ENCODE results near the gene CUEDC1. TPM values are rescaled to one million over a fixed set of nuclear protein-coding genes. Genes with fewer than 3 reads are reported as not detected.

CUEDC1 gene
- total and polyA plus RNA-seq, 2 of the 4 experiments (the other 2 are of a cell fraction) = 4.1 to 21.2 TPM

DNA sequence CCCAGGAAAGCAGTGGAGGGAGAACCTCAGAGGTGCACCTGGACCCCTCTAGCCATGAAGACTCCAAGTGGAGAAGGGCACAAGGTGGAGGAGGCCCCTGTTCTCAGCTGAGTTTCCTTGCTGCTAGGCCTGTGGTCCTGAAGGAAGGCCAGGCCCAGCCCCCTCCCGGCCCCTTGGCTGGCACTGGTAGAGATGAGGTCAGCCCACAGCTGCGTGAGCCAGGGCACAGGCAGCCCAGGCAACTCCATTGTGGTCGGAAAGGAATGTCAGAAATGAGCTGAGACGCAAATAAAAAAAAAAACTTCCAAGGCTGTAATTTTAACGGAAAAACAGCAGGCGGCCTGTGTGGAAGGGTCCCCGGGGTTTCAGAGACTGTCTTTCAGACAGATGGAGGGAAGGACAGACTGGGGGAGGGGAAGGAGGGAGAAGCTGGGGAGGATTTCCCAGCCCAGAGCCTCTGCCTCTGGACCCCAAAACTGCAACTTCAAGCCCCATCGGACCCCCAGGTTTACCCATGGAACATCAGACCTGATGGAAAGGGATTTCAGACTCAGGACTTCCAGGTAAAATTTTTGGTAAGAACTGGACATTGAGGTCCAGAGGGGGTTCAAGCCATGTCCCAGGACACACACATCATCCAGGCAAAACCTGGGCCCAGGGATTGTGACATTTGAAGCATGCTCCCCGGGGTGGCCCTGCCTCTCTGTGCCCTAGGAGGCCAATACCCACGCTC lies 79.8 kb downstream of the CUEDC1 start (continued):
- TF ChIP-seq NFE2L2 (IDR thresholded peaks at IDR 0.05; ENCODE audit: low read depth, low read length) = peak; percentile 26; the same call in 1 of the 2 replicates
- TF ChIP-seq POLR2A (IDR thresholded peaks at IDR 0.05; ENCODE audit: low read depth, low read length) = peak; percentile 55
- TF ChIP-seq RFX5 (IDR thresholded peaks at IDR 0.05; ENCODE audit: low read depth, low read length) = no peak

All from IMR-90 (cell line).